HEK293 (cell line): ENCODE results near the gene SCAMP3.

Experiments
- GLIS1 ChIP-seq: fragments of 450-650 bp; formaldehyde crosslinking; IDR thresholded peaks from 2 replicates; pipeline ENCODE4 v1.5.1; 2016; ENCODE audit warnings: missing biosample characterization, missing genetic modification characterization
- GLIS2 ChIP-seq: fragments of 450-650 bp; formaldehyde crosslinking; IDR thresholded peaks from 2 replicates; pipeline ENCODE4 v1.5.1; 2016; ENCODE audit warnings: missing biosample characterization, missing genetic modification characterization
- HOXD13 ChIP-seq: sonication (generic); formaldehyde crosslinking; IDR thresholded peaks from 2 replicates; pipeline ENCODE4 v1.8.0; 2022; ENCODE audit warnings: missing genetic modification reagents, borderline replicate concordance
- KLF1 ChIP-seq: fragments of 450-650 bp; formaldehyde crosslinking; IDR thresholded peaks from 2 replicates; pipeline ENCODE4 v1.5.1; 2016; ENCODE audit warnings: missing biosample characterization, missing genetic modification characterization
- KLF10 ChIP-seq: fragments of 450-650 bp; IDR thresholded peaks from 2 replicates; pipeline ENCODE4 v1.5.1; 2018; ENCODE audit warnings: missing biosample characterization, mild to moderate bottlenecking, missing genetic modification characterization
- SETDB1 ChIP-seq: IDR thresholded peaks from one replicate; pipeline ENCODE4 v1.6.1; 2017; ENCODE audit warnings: mild to moderate bottlenecking, low read length, moderate library complexity, mixed read lengths; ENCODE audit not compliant: insufficient read length
- YY2 ChIP-seq: fragments of 450-650 bp; formaldehyde crosslinking; IDR thresholded peaks from 2 replicates; pipeline ENCODE4 v1.5.1; 2016; ENCODE audit warnings: missing biosample characterization, missing genetic modification characterization
- ZBTB7A ChIP-seq: fragments of 450-650 bp; formaldehyde crosslinking; IDR thresholded peaks from 2 replicates; pipeline ENCODE4 v1.5.1; 2016; ENCODE audit warnings: low read depth, missing biosample characterization, missing genetic modification characterization
- ZFP37 ChIP-seq: fragments of 450-650 bp; formaldehyde crosslinking; IDR thresholded peaks from 2 replicates; pipeline ENCODE4 v1.5.1; 2016; ENCODE audit warnings: missing biosample characterization, missing genetic modification characterization
- ZNF214 ChIP-seq: fragments of 450-650 bp; formaldehyde crosslinking; IDR thresholded peaks from 2 replicates; pipeline ENCODE4 v1.5.1; 2017; ENCODE audit warnings: missing biosample characterization, mild to moderate bottlenecking, missing genetic modification characterization, borderline replicate concordance
- ZNF239 ChIP-seq: fragments of 450-650 bp; formaldehyde crosslinking; IDR thresholded peaks from 2 replicates; pipeline ENCODE4 v1.5.1; 2016; ENCODE audit warnings: missing biosample characterization, missing genetic modification characterization
- ZNF324 ChIP-seq: fragments of 450-650 bp; formaldehyde crosslinking; IDR thresholded peaks from 2 replicates; pipeline ENCODE4 v1.5.1; 2016; ENCODE audit warnings: missing biosample characterization, missing genetic modification characterization
- ZNF404 ChIP-seq: fragments of 450-650 bp; formaldehyde crosslinking; IDR thresholded peaks from 2 replicates; pipeline ENCODE4 v1.5.1; 2017; ENCODE audit warnings: missing biosample characterization, missing genetic modification characterization
- ZNF561 ChIP-seq: fragments of 450-650 bp; IDR thresholded peaks from 2 replicates; pipeline ENCODE4 v1.5.1; 2018; ENCODE audit warnings: missing biosample characterization, missing genetic modification characterization, borderline replicate concordance
- ZNF629 ChIP-seq: fragments of 450-650 bp; formaldehyde crosslinking; IDR thresholded peaks from 2 replicates; pipeline ENCODE4 v1.5.1; 2017; ENCODE audit warnings: missing biosample characterization, missing genetic modification characterization
- TF ChIP-seq, protein P1 (sequence below): fragments of 450-650 bp; formaldehyde crosslinking; IDR thresholded peaks from 2 replicates; pipeline ENCODE4 v1.5.1; 2016; ENCODE audit warnings: missing biosample characterization, missing genetic modification characterization
- TF ChIP-seq, protein P2 (sequence below): fragments of 450-650 bp; formaldehyde crosslinking; IDR thresholded peaks from 2 replicates; pipeline ENCODE4 v1.5.1; 2016; ENCODE audit warnings: missing biosample characterization, missing genetic modification characterization, low read depth
- TF ChIP-seq, protein P3 (sequence below): fragments of 450-650 bp; formaldehyde crosslinking; IDR thresholded peaks from 2 replicates; pipeline ENCODE4 v1.5.1; 2016; ENCODE audit warnings: missing biosample characterization, missing genetic modification characterization
- TF ChIP-seq, protein P4 (sequence below): fragments of 450-650 bp; formaldehyde crosslinking; conservative IDR thresholded peaks from 2 replicates; pipeline ENCODE4 v1.5.1; 2016; ENCODE audit warnings: low read depth, missing biosample characterization, missing genetic modification characterization
- TF ChIP-seq, protein P5 (sequence below): fragments of 450-650 bp; IDR thresholded peaks from 2 replicates; pipeline ENCODE4 v1.5.1; 2018; ENCODE audit warnings: missing biosample characterization, mild to moderate bottlenecking, missing genetic modification characterization
- TF ChIP-seq, protein P6 (sequence below): fragments of 450-650 bp; formaldehyde crosslinking; optimal IDR thresholded peaks from 2 replicates; pipeline ENCODE3; 2016; ENCODE audit warnings: missing biosample characterization, mild to moderate bottlenecking, missing genetic modification characterization
- TF ChIP-seq, protein P7 (sequence below): fragments of 450-650 bp; formaldehyde crosslinking; IDR thresholded peaks from 2 replicates; pipeline ENCODE4 v1.5.1; 2016; ENCODE audit warnings: missing biosample characterization, missing genetic modification characterization, borderline replicate concordance

Gene SCAMP3

DNA sequence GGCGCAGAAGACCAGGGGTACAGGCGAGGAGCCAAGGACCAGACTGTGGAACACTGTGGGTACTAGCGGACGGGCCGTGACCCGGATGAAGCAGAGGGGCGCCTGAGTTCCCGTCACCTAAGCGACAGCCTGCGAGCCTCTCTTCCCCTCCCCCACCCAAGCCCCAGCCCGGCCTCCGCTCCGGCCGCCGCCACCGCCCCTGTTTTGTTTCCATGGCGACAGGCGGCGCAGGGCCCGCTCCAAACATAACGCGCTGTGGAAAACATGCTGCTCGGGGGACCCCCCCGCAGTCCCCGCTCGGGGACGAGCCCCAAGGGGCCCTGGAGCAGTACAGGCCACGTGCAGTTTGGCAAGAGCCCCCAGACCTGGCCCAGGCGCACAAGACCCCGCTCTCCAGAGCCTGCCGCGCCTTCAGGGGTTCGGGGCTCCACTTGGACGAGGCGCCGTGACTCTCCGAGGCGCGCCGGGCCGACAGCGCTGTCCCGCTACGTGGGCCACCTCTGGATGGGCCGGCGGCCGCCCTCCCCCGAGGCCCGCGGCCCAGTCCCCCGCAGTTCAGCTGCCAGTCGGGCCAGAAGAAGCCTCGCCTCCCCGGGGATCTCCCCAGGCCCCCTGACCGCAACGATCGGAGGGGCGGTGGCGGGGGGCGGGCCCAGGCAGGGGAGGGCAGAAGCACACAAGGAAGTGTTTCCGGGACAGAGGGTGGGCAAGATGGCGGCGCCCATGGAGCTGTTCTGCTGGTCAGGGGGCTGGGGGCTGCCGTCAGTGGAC lies 53.4 kb downstream of the SCAMP3 start, which contains the start of gene MTX1 (continued):
- TF ChIP-seq ZNF239 = no peak
- TF ChIP-seq ZNF214 = no peak
- TF ChIP-seq, protein P1, sequence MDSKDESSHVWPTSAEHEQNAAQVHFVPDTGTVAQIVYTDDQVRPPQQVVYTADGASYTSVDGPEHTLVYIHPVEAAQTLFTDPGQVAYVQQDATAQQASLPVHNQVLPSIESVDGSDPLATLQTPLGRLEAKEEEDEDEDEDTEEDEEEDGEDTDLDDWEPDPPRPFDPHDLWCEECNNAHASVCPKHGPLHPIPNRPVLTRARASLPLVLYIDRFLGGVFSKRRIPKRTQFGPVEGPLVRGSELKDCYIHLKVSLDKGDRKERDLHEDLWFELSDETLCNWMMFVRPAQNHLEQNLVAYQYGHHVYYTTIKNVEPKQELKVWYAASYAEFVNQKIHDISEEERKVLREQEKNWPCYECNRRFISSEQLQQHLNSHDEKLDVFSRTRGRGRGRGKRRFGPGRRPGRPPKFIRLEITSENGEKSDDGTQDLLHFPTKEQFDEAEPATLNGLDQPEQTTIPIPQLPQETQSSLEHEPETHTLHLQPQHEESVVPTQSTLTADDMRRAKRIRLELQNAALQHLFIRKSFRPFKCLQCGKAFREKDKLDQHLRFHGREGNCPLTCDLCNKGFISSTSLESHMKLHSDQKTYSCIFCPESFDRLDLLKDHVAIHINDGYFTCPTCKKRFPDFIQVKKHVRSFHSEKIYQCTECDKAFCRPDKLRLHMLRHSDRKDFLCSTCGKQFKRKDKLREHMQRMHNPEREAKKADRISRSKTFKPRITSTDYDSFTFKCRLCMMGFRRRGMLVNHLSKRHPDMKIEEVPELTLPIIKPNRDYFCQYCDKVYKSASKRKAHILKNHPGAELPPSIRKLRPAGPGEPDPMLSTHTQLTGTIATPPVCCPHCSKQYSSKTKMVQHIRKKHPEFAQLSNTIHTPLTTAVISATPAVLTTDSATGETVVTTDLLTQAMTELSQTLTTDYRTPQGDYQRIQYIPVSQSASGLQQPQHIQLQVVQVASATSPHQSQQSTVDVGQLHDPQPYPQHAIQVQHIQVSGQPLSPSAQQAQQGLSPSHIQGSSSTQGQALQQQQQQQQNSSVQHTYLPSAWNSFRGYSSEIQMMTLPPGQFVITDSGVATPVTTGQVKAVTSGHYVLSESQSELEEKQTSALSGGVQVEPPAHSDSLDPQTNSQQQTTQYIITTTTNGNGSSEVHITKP = peak; percentile 50
- peak; percentile 74 for TF ChIP-seq KLF10 (tag by site-specific recombination)
- TF ChIP-seq, protein P2, sequence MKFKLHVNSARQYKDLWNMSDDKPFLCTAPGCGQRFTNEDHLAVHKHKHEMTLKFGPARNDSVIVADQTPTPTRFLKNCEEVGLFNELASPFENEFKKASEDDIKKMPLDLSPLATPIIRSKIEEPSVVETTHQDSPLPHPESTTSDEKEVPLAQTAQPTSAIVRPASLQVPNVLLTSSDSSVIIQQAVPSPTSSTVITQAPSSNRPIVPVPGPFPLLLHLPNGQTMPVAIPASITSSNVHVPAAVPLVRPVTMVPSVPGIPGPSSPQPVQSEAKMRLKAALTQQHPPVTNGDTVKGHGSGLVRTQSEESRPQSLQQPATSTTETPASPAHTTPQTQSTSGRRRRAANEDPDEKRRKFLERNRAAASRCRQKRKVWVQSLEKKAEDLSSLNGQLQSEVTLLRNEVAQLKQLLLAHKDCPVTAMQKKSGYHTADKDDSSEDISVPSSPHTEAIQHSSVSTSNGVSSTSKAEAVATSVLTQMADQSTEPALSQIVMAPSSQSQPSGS (tag by site-specific recombination) = no peak
- peak; percentile 96 for TF ChIP-seq GLIS1 (tag by site-specific recombination)
- TF ChIP-seq ZNF324 (tag by site-specific recombination) = peak; percentile 43; the same call in 1 of the 2 replicates
- TF ChIP-seq, protein P3, sequence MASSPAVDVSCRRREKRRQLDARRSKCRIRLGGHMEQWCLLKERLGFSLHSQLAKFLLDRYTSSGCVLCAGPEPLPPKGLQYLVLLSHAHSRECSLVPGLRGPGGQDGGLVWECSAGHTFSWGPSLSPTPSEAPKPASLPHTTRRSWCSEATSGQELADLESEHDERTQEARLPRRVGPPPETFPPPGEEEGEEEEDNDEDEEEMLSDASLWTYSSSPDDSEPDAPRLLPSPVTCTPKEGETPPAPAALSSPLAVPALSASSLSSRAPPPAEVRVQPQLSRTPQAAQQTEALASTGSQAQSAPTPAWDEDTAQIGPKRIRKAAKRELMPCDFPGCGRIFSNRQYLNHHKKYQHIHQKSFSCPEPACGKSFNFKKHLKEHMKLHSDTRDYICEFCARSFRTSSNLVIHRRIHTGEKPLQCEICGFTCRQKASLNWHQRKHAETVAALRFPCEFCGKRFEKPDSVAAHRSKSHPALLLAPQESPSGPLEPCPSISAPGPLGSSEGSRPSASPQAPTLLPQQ (tag by site-specific recombination) = peak; percentile 75; the same call in 1 of the 2 replicates
- TF ChIP-seq ZNF561 = 0 out of 2 replicates have a peak, but pooled peaks have one; percentile 50
- TF ChIP-seq KLF1 (tag by site-specific recombination) = peak; percentile 79
- TF ChIP-seq, protein P4, sequence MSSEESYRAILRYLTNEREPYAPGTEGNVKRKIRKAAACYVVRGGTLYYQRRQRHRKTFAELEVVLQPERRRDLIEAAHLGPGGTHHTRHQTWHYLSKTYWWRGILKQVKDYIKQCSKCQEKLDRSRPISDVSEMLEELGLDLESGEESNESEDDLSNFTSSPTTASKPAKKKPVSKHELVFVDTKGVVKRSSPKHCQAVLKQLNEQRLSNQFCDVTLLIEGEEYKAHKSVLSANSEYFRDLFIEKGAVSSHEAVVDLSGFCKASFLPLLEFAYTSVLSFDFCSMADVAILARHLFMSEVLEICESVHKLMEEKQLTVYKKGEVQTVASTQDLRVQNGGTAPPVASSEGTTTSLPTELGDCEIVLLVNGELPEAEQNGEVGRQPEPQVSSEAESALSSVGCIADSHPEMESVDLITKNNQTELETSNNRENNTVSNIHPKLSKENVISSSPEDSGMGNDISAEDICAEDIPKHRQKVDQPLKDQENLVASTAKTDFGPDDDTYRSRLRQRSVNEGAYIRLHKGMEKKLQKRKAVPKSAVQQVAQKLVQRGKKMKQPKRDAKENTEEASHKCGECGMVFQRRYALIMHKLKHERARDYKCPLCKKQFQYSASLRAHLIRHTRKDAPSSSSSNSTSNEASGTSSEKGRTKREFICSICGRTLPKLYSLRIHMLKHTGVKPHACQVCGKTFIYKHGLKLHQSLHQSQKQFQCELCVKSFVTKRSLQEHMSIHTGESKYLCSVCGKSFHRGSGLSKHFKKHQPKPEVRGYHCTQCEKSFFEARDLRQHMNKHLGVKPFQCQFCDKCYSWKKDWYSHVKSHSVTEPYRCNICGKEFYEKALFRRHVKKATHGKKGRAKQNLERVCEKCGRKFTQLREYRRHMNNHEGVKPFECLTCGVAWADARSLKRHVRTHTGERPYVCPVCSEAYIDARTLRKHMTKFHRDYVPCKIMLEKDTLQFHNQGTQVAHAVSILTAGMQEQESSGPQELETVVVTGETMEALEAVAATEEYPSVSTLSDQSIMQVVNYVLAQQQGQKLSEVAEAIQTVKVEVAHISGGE = peak; percentile 77; the same call in 1 of the 2 replicates
- peak; percentile 48 for TF ChIP-seq ZBTB7A
- TF ChIP-seq, protein P5, sequence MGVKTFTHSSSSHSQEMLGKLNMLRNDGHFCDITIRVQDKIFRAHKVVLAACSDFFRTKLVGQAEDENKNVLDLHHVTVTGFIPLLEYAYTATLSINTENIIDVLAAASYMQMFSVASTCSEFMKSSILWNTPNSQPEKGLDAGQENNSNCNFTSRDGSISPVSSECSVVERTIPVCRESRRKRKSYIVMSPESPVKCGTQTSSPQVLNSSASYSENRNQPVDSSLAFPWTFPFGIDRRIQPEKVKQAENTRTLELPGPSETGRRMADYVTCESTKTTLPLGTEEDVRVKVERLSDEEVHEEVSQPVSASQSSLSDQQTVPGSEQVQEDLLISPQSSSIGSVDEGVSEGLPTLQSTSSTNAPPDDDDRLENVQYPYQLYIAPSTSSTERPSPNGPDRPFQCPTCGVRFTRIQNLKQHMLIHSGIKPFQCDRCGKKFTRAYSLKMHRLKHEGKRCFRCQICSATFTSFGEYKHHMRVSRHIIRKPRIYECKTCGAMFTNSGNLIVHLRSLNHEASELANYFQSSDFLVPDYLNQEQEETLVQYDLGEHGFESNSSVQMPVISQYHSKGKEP (tag by site-specific recombination) = 0 out of 2 replicates have a peak, but pooled peaks have one; percentile 4
- no peak for TF ChIP-seq HOXD13 (CRISPR knock-in tag)
- TF ChIP-seq SETDB1 = no peak
- peak; percentile 46; the same call in 1 of the 2 replicates for TF ChIP-seq ZNF629
- peak; percentile 99 for TF ChIP-seq GLIS2 (tag by site-specific recombination)
- TF ChIP-seq, protein P6, sequence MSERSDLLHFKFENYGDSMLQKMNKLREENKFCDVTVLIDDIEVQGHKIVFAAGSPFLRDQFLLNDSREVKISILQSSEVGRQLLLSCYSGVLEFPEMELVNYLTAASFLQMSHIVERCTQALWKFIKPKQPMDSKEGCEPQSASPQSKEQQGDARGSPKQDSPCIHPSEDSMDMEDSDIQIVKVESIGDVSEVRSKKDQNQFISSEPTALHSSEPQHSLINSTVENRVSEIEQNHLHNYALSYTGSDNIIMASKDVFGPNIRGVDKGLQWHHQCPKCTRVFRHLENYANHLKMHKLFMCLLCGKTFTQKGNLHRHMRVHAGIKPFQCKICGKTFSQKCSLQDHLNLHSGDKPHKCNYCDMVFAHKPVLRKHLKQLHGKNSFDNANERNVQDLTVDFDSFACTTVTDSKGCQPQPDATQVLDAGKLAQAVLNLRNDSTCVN (tag by site-specific recombination) = peak; percentile 94
- peak; percentile 94 for TF ChIP-seq YY2
- TF ChIP-seq, protein P7, sequence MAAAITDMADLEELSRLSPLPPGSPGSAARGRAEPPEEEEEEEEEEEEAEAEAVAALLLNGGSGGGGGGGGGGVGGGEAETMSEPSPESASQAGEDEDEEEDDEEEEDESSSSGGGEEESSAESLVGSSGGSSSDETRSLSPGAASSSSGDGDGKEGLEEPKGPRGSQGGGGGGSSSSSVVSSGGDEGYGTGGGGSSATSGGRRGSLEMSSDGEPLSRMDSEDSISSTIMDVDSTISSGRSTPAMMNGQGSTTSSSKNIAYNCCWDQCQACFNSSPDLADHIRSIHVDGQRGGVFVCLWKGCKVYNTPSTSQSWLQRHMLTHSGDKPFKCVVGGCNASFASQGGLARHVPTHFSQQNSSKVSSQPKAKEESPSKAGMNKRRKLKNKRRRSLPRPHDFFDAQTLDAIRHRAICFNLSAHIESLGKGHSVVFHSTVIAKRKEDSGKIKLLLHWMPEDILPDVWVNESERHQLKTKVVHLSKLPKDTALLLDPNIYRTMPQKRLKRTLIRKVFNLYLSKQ (tag by site-specific recombination) = 0 out of 2 replicates have a peak, but pooled peaks have one; percentile 38
- no peak for TF ChIP-seq ZNF404 (tag by site-specific recombination)
- TF ChIP-seq ZFP37 (tag by site-specific recombination) = 0 out of 2 replicates have a peak, but pooled peaks have one; percentile 8
